CD4-positive, alpha-beta T cell treated with Interleukin-10 for 1 hour (primary cell): Measurements from ENCODE around the gene CHRNA5.
"Not testable (repeated sequence)": the region's sequence is repeated elsewhere in the genome, so short reads cannot be mapped to it uniquely, and the experiment has no call there.

Source experiments
- DNase-seq: peaks from one replicate; pipeline ENCODE4 v3.0.0-alpha.2; 2020

The CHRNA5 gene

GRCh38 chr15:78565951-78566774 is 843 bp downstream of the CHRNA5 start:
- DNase-seq, result no peak

GRCh38 chr15:78567531-78567930 is 2.2 kb downstream of the CHRNA5 start:
- DNase-seq, result no peak

- no peak for DNase-seq
These were observed 5.4 kb downstream of the CHRNA5 start for GRCh38 chr15:78570710-78571109.

GRCh38 chr15:78571382-78571781 is 6.1 kb downstream of the CHRNA5 start:
- DNase-seq, result no peak

- no peak for DNase-seq
These were observed 8.1 kb downstream of the CHRNA5 start for GRCh38 chr15:78573416-78573815.

GRCh38 chr15:78574944-78575343 is 9.6 kb downstream of the CHRNA5 start:
- DNase-seq, result no peak

- no peak for DNase-seq
These were observed 32.3 kb downstream of the CHRNA5 start for GRCh38 chr15:78597583-78597982.

GRCh38 chr15:78598348-78598747 is 33.0 kb downstream of the CHRNA5 start:
- DNase-seq, result no peak

GRCh38 chr15:78599189-78599588 is 33.9 kb downstream of the CHRNA5 start:
- DNase-seq, result no peak

- no peak for DNase-seq
These were observed 38.1 kb downstream of the CHRNA5 start for GRCh38 chr15:78603467-78603866.

GRCh38 chr15:78604420-78604819 is 39.1 kb downstream of the CHRNA5 start:
- no peak for DNase-seq

GRCh38 chr15:78605201-78605600 is 39.9 kb downstream of the CHRNA5 start:
- no peak for DNase-seq

- DNase-seq, result no peak
These were observed 40.4 kb downstream of the CHRNA5 start for GRCh38 chr15:78605680-78606079.

GRCh38 chr15:78609551-78609950 is 44.2 kb downstream of the CHRNA5 start:
- not testable (repeated sequence) for DNase-seq

GRCh38 chr15:78614021-78614420 is 48.7 kb downstream of the CHRNA5 start:
- no peak for DNase-seq

GRCh38 chr15:78615151-78615589 is 49.9 kb downstream of the CHRNA5 start:
- no peak for DNase-seq

- no peak for DNase-seq
These were observed 51.2 kb downstream of the CHRNA5 start for GRCh38 chr15:78616506-78616905.

- no peak for DNase-seq
These were observed 51.8 kb downstream of the CHRNA5 start for GRCh38 chr15:78617076-78617475.

GRCh38 chr15:78617516-78617915 is 52.2 kb downstream of the CHRNA5 start:
- DNase-seq, result no peak

- DNase-seq, result no peak
These were observed 52.7 kb downstream of the CHRNA5 start for GRCh38 chr15:78618064-78618463.

- DNase-seq, result peak; percentile 75
These were observed 53.2 kb downstream of the CHRNA5 start for GRCh38 chr15:78618490-78618934.

- DNase-seq, result no peak
These were observed 54.0 kb downstream of the CHRNA5 start for GRCh38 chr15:78619022-78619950.

- no peak for DNase-seq
These were observed 54.8 kb downstream of the CHRNA5 start for GRCh38 chr15:78620021-78620526.
